IMR-90 (cell line): Measurements from ENCODE around the gene DIP2C. TPM values are rescaled to one million over a fixed set of nuclear protein-coding genes. Genes with fewer than 3 reads are reported as not detected.

ENCODE experiments used
- ATAC-seq: fragments of 200-7000 bp; cut with Tn5 transposase; 2 replicates; pipeline ENCODE4 v1.9.1; 2020; ENCODE audit warnings: low read depth, mild to moderate bottlenecking, moderate library complexity
- BruUV-seq: library from RNA; stranded (reverse); fragments of 400-500 nt; replicated peaks from 2 replicates; lab custom pipeline; 2021; lab: Mats Ljungman, UMichigan
- CTCF ChIA-PET: fragments of 300-600 bp; formaldehyde crosslinking; extraction: SDS; loops from one replicate; lab custom pipeline; 2021; ENCODE audit warnings: antibody characterized with exemption; lab: Yijun Ruan, JAX
- POLR2A ChIA-PET: fragments of 300-600 bp; sonication (Branson Sonifier 250); formaldehyde crosslinking; loops from one replicate; lab custom pipeline; 2022; ENCODE audit warnings: antibody characterized with exemption; ENCODE audit not compliant: unreplicated experiment; lab: Charles Lee
- DNase-seq: peaks from one replicate; pipeline ENCODE4 v3.0.0; 2013
- H2AFZ ChIP-seq: replicated peaks from 2 replicates; pipeline ENCODE3; 2013; ENCODE audit warnings: low read length, mild to moderate bottlenecking; ENCODE audit not compliant: poor library complexity
- H2AK5ac ChIP-seq: 2 replicates; pipeline ENCODE4 v1.6.1; 2013; ENCODE audit warnings: low read depth, low read length, inconsistent platforms
- H2AK9ac ChIP-seq: replicated peaks from 2 replicates; pipeline ENCODE3; 2013; ENCODE audit warnings: mild to moderate bottlenecking, low read depth, low read length, moderate library complexity; ENCODE audit not compliant: poor library complexity
- H2BK120ac ChIP-seq: 2 replicates; pipeline ENCODE4 v1.6.1; 2013; ENCODE audit warnings: low read depth, low read length, inconsistent platforms
- H2BK15ac ChIP-seq: 3 replicates; pipeline ENCODE4 v1.6.1; 2013; ENCODE audit warnings: low read depth, low read length, inconsistent platforms
- H2BK20ac ChIP-seq: 2 replicates; pipeline ENCODE4 v1.6.1; 2013; ENCODE audit warnings: low read depth, mild to moderate bottlenecking, inconsistent platforms, low read length, moderate library complexity
- H2BK5ac ChIP-seq: 2 replicates; pipeline ENCODE4 v1.6.1; 2013; ENCODE audit warnings: mild to moderate bottlenecking, low read depth, low read length, inconsistent platforms; ENCODE audit not compliant: poor library complexity, severe bottlenecking
- H3K14ac ChIP-seq: replicated peaks from 2 replicates; pipeline ENCODE4 v1.6.1; 2013; ENCODE audit warnings: low read depth, low read length, inconsistent platforms
- H3K18ac ChIP-seq: 2 replicates; pipeline ENCODE4 v1.6.1; 2013; ENCODE audit warnings: low read depth, low read length, control low read depth
- H3K23ac ChIP-seq: 2 replicates; pipeline ENCODE4 v1.6.1; 2013; ENCODE audit warnings: low read depth, low read length, inconsistent platforms
- H3K27ac ChIP-seq: 2 replicates; pipeline ENCODE4 v1.5.1; 2013; ENCODE audit warnings: mild to moderate bottlenecking, control low read depth, low read length; ENCODE audit not compliant: insufficient read depth
- H3K27me3 ChIP-seq: 2 replicates; pipeline ENCODE4 v1.6.1; 2013; ENCODE audit warnings: low read length; ENCODE audit not compliant: control insufficient read depth, insufficient read depth
- H3K36me3 ChIP-seq: 2 replicates; pipeline ENCODE4 v1.6.1; 2013; ENCODE audit warnings: low read length, mixed read lengths; ENCODE audit not compliant: control insufficient read depth, insufficient read depth
- H3K4ac ChIP-seq: 2 replicates; pipeline ENCODE4 v1.6.1; 2013; ENCODE audit warnings: low read depth, low read length, inconsistent platforms
- H3K4me1 ChIP-seq: 2 replicates; pipeline ENCODE4 v1.6.1; 2013; ENCODE audit warnings: low read length, mixed read lengths; ENCODE audit not compliant: control insufficient read depth, insufficient read depth
- H3K4me2 ChIP-seq: 2 replicates; pipeline ENCODE4 v1.6.1; 2013; ENCODE audit warnings: low read depth, mild to moderate bottlenecking, control low read depth, low read length, moderate library complexity
- H3K4me3 ChIP-seq: 2 replicates; pipeline ENCODE4 v1.5.1; 2013; ENCODE audit warnings: low read depth, mild to moderate bottlenecking, control low read depth, low read length, moderate library complexity; ENCODE audit not compliant: insufficient read depth
- H3K56ac ChIP-seq: 2 replicates; pipeline ENCODE4 v1.6.1; 2013; ENCODE audit warnings: low read length, inconsistent platforms; ENCODE audit not compliant: insufficient read depth; ENCODE audit errors: extremely low read depth
- H3K79me1 ChIP-seq, 2 experiments: 2 replicates each; pipeline ENCODE4 v1.6.1; 2013; ENCODE audit warnings: low read length in 2 of 2, inconsistent platforms in 1 of 2, low read depth in 1 of 2
- H3K9ac ChIP-seq: 2 replicates; pipeline ENCODE4 v1.6.1; 2013; ENCODE audit warnings: low read depth, low read length, control low read depth
- H3K9me1 ChIP-seq: 2 replicates; pipeline ENCODE4 v1.6.1; 2013; ENCODE audit warnings: low read length, inconsistent platforms; ENCODE audit not compliant: insufficient read depth
- H3K9me3 ChIP-seq: 2 replicates; pipeline ENCODE4 v1.6.1; 2013; ENCODE audit warnings: low read length; ENCODE audit not compliant: control insufficient read depth, insufficient read depth
- H4K20me1 ChIP-seq: 2 replicates; pipeline ENCODE4 v1.6.1; 2013; ENCODE audit warnings: low read length, inconsistent platforms; ENCODE audit not compliant: insufficient read depth
- H4K5ac ChIP-seq: 2 replicates; pipeline ENCODE4 v1.6.1; 2013; ENCODE audit warnings: mild to moderate bottlenecking, low read depth, low read length, control low read depth
- H4K8ac ChIP-seq, 2 experiments: 2 replicates each; pipeline ENCODE4 v1.6.1; 2013; ENCODE audit warnings: low read depth in 2 of 2, low read length in 2 of 2, control low read depth in 1 of 2, inconsistent platforms in 1 of 2
- H4K91ac ChIP-seq: 2 replicates; pipeline ENCODE4 v1.6.1; 2013; ENCODE audit warnings: low read depth, low read length, inconsistent platforms; ENCODE audit not compliant: insufficient read depth
- BHLHE40 ChIP-seq: fragments of 150-350 bp; IDR thresholded peaks from 2 replicates; pipeline ENCODE4 v1.6.1; 2016; ENCODE audit warnings: mild to moderate bottlenecking, low read depth, low read length
- CEBPB ChIP-seq: IDR thresholded peaks from 2 replicates; pipeline ENCODE4 v1.6.1; 2012; ENCODE audit warnings: low read depth, low read length, improper control_type of control experiment
- CHD1 ChIP-seq: IDR thresholded peaks from 2 replicates; pipeline ENCODE4 v1.6.1; 2012; ENCODE audit warnings: low read depth, low read length, improper control_type of control experiment
- FOS ChIP-seq: fragments of 150-350 bp; IDR thresholded peaks from 2 replicates; pipeline ENCODE4 v1.6.1; 2016; ENCODE audit warnings: low read depth, low read length
- MAFK ChIP-seq: IDR thresholded peaks from 2 replicates; pipeline ENCODE4 v1.6.1; 2012; ENCODE audit warnings: low read depth, low read length, improper control_type of control experiment
- MAZ ChIP-seq: IDR thresholded peaks from 2 replicates; pipeline ENCODE4 v1.6.1; 2012; ENCODE audit warnings: low read depth, mild to moderate bottlenecking, low read length, improper control_type of control experiment, moderate library complexity, borderline replicate concordance
- NFE2L2 ChIP-seq: fragments of 150-350 bp; IDR thresholded peaks from 2 replicates; pipeline ENCODE4 v1.6.1; 2016; ENCODE audit warnings: low read depth, mild to moderate bottlenecking, low read length
- POLR2A ChIP-seq: IDR thresholded peaks from 2 replicates; pipeline ENCODE4 v1.6.1; 2012; ENCODE audit warnings: mild to moderate bottlenecking, low read depth, low read length
- RAD21 ChIP-seq: IDR thresholded peaks from 2 replicates; pipeline ENCODE4 v1.6.1; 2012; ENCODE audit warnings: low read length, improper control_type of control experiment
- RCOR1 ChIP-seq: IDR thresholded peaks from 2 replicates; pipeline ENCODE4 v1.6.1; 2012; ENCODE audit warnings: mild to moderate bottlenecking, low read length, improper control_type of control experiment; ENCODE audit not compliant: insufficient replicate concordance
- RFX5 ChIP-seq: IDR thresholded peaks from 2 replicates; pipeline ENCODE4 v1.8.0; 2012; ENCODE audit warnings: low read depth, mild to moderate bottlenecking, low read length, moderate library complexity
- SMC3 ChIP-seq: fragments of 150-350 bp; IDR thresholded peaks from 2 replicates; pipeline ENCODE4 v1.6.1; 2016; ENCODE audit warnings: low read depth, mild to moderate bottlenecking, antibody characterized with exemption, low read length, moderate library complexity
- WGBS, 2 experiments: methylation state at CpG; one replicate each; pipeline versions ENCODE4 v1.1.5 to v1.1.7; 2013; ENCODE audit warnings: missing lambda C conversion rate in 2 of 2; ENCODE audit not compliant: insufficient read length in 1 of 2; ENCODE audit errors: extremely low coverage in 2 of 2; 5-methylcytosine and 5-hydroxymethylcytosine counted together
- dilution Hi-C: fragments of 300-500 bp; cut with HindIII; formaldehyde crosslinking; loops from one replicate; pipeline ENCODE4 v1.14.3; 2018; ENCODE audit warnings: low sequenced_read_pairs; ENCODE audit not compliant: unreplicated experiment
- in situ Hi-C: fragments of 300-500 bp; cut with MboI; formaldehyde crosslinking; loops from 3 replicates; pipeline ENCODE4 v1.14.3; 2019; ENCODE audit warnings: low sequenced_read_pairs, inconsistent platforms, mixed read lengths
- intact Hi-C: fragments of 100-400 bp; cut with micrococcal nuclease; formaldehyde crosslinking; loops from 2 replicates; pipeline ENCODE4 v1.10.0; 2022
- polyA plus RNA-seq, 3 experiments: library from polyadenylated mRNA; depleted of rRNA; stranded (reverse); fragments of >200 nt; gene quantifications; 2 replicates each; pipeline ENCODE4 v1.2.3, GENCODE V29; 2012; ENCODE audit warnings: low replicate concordance in 1 of 3
- total RNA-seq: library from RNA; depleted of rRNA; stranded (reverse); fragments of >200 nt; gene quantifications from 2 replicates; pipeline ENCODE4 v1.2.3, GENCODE V29; 2012
- TF ChIP-seq, protein P1 (sequence below): fragments of 150-350 bp; IDR thresholded peaks from 2 replicates; pipeline ENCODE4 v1.6.1; 2017; ENCODE audit warnings: mild to moderate bottlenecking, antibody characterized with exemption, low read length, low read depth
- TF ChIP-seq, protein P2 (sequence below): fragments of 150-350 bp; IDR thresholded peaks from 2 replicates; pipeline ENCODE4 v1.6.1; 2016; ENCODE audit warnings: low read depth, mild to moderate bottlenecking, low read length, moderate library complexity, borderline replicate concordance

Gene DIP2C
- total and polyA plus RNA-seq, 2 of the 4 experiments (the other 2 are of a cell fraction), result 8.6 to 17.3 TPM

DNA sequence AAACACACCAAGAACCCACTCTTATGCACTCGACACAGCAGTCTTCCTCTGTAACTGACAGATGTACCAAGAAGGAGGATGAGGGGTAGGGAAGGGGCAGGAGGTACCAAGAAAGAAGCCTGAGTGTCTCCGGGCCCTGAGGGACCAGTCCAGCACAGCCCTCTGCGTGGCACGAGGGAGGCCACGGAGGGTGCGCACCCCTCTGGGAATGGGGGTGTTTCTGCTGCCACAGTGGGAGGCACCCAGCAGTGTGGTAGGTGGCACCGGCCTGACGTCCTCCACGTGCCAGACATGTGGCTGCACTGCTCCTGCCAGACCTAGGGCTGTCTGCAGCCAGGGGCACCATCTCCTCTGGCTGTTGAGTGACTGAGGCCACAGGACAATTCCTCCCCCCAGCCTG lies 399.9 kb downstream of the DIP2C start:
- DNase-seq (no peak), ATAC-seq (no peak)
- Histone ChIP-seq H3K23ac (no peak overlapping the region), H3K18ac (no peak overlapping the region), H2AFZ (no peak overlapping the region), H3K4me3 (no peak overlapping the region), H2AK5ac (no peak overlapping the region), H3K9me3 (0 out of 2 replicates have a peak, but pooled peaks cover 2% of the 10 kb centered on the region), H4K20me1 (peaks cover 3% of the 10 kb centered on the region), H2BK20ac (no peak overlapping the region), H3K14ac (no peak overlapping the region), H3K27me3 (no peaks in the 10 kb centered on the region), H3K9ac (no peak overlapping the region), H3K4ac (no peak overlapping the region), H2BK120ac (no peak overlapping the region), H3K9me1 (peaks cover 18% of the 10 kb centered on the region), H4K5ac (no peak overlapping the region), H3K4me1 (peaks cover 7% of the 10 kb centered on the region), H4K8ac (no peak overlapping the region), H3K79me1 (peaks cover 10 to 43% of the 10 kb centered on the region in 2 experiments), H2AK9ac (no peak overlapping the region), H3K4me2 (no peak overlapping the region), H3K27ac (no peak overlapping the region), H2BK15ac (no peak overlapping the region), H2BK5ac (no peak overlapping the region), H3K36me3 (peaks cover 39% of the 10 kb centered on the region), H4K91ac (no peak overlapping the region), H3K56ac (no peak overlapping the region)
- 100% methylated on average over 1 of the region's 9 CpGs; no CpG with 5 or more reads in 1 of the 2 experiments for WGBS, 2 experiments
- in situ Hi-C loops (no loop called here), dilution Hi-C loops (no loop called here), intact Hi-C loops (no loop called here)
- no TSS peak for BruUV-seq
- TF ChIP-seq RCOR1 (no peak), MAZ (no peak), CHD1 (no peak), RFX5 (no peak), FOS (no peak), MAFK (no peak), BHLHE40 (no peak), NFE2L2 (no peak), SMC3 (no peak), CEBPB (no peak), RAD21 (no peak), POLR2A (no peak)
- TF ChIP-seq, protein P1, sequence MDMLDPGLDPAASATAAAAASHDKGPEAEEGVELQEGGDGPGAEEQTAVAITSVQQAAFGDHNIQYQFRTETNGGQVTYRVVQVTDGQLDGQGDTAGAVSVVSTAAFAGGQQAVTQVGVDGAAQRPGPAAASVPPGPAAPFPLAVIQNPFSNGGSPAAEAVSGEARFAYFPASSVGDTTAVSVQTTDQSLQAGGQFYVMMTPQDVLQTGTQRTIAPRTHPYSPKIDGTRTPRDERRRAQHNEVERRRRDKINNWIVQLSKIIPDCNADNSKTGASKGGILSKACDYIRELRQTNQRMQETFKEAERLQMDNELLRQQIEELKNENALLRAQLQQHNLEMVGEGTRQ, result no peak
- TF ChIP-seq, protein P2, sequence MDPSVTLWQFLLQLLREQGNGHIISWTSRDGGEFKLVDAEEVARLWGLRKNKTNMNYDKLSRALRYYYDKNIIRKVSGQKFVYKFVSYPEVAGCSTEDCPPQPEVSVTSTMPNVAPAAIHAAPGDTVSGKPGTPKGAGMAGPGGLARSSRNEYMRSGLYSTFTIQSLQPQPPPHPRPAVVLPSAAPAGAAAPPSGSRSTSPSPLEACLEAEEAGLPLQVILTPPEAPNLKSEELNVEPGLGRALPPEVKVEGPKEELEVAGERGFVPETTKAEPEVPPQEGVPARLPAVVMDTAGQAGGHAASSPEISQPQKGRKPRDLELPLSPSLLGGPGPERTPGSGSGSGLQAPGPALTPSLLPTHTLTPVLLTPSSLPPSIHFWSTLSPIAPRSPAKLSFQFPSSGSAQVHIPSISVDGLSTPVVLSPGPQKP, result no peak
- CTCF ChIA-PET, result no interaction called here
- POLR2A ChIA-PET, result no interaction called here
